H1 (cell line): ENCODE results near the gene PGBD5. TPM values are rescaled to one million over a fixed set of nuclear protein-coding genes. Genes with fewer than 3 reads are reported as not detected.

Experiments used
- CREB1 ChIP-seq: IDR thresholded peaks from 2 replicates; pipeline ENCODE4 v1.6.1; 2012; ENCODE audit warnings: inconsistent platforms
- HDAC2 ChIP-seq, 2 experiments: fragments of 300-600 bp in 1 of 2; sonication (generic) in 1 of 2; IDR thresholded peaks; 2 replicates each; pipeline ENCODE4 v1.6.1; 2011 to 2012; ENCODE audit warnings: low read depth in 2 of 2, low read length in 2 of 2, mild to moderate bottlenecking in 2 of 2, moderate library complexity in 2 of 2, borderline replicate concordance in 1 of 2, inconsistent platforms in 1 of 2
- SUZ12 ChIP-seq: fragments of 200-600 bp; sonication (generic); IDR thresholded peaks from 2 replicates; pipeline ENCODE4 v1.6.1; 2012; ENCODE audit warnings: mild to moderate bottlenecking, inconsistent platforms, low read length, moderate library complexity, mixed read lengths
- TBP ChIP-seq: IDR thresholded peaks from 2 replicates; pipeline ENCODE4 v1.6.1; 2011; ENCODE audit warnings: low read depth, low read length, improper control_type of control experiment
- TCF12 ChIP-seq: IDR thresholded peaks from 2 replicates; pipeline ENCODE4 v1.6.1; 2011; ENCODE audit warnings: low read depth, mild to moderate bottlenecking, low read length
- polyA plus RNA-seq, 7 experiments: library from polyadenylated mRNA; depleted of rRNA in 3 of 7; stranded (reverse) in 5 of 7; unstranded in 2 of 7; fragments of >200 nt in 5 of 7; fragments of 200-250 nt in 2 of 7; gene quantifications; 1 replicate in 5 of 7; 2 replicates in 1 of 7; 4 replicates in 1 of 7; pipeline versions ENCODE4 v1.2.1 to v1.2.3, GENCODE V29; 2011 to 2013; ENCODE audit warnings: missing spikeins in 2 of 7, mixed read lengths in 2 of 7
- total RNA-seq: library from RNA; stranded (reverse); fragmentation: NEBNext Ultra II Directional; extraction: Animal tissue kit (Norgen Biotek cat#: 25700); gene quantifications from 2 replicates; pipeline ENCODE4 v1.2.1, GENCODE V29; 2021

The PGBD5 gene
- total and polyA plus RNA-seq, 2 of the 8 experiments (the other 6 are each of a cell fraction or from before 2014, with no cell fraction given): 16.3 to 18.4 TPM

DNA sequence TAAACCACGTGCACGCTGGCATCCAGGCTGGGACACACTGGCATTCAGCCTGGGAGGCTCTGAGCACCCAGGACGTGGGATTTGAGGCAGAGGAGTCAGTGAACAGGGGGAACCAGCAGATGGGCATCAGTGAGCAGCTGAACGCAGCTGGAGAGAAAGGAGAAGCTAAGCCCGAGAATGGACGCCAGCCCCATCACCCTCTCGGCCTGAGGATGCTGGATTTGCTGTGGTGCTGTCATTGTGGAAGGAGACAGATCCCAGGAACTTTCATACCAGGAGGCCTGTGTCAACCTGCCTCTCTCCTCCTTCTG lies 132.8 kb downstream of the PGBD5 start (continued):
- no peak for TF ChIP-seq CREB1
- TF ChIP-seq SUZ12: no peak
- TF ChIP-seq TCF12: no peak
- TF ChIP-seq HDAC2 (IDR thresholded peaks at IDR 0.05; ENCODE audit: borderline replicate concordance in 1 of 2, low read depth in 2 of 2, low read length in 2 of 2): no peak
- no peak for TF ChIP-seq TBP
